IMR-90 (cell line): ENCODE measurements around the gene USP53. TPM values are rescaled to one million over a fixed set of nuclear protein-coding genes. Genes with fewer than 3 reads are reported as not detected.

ENCODE experiments used
- ATAC-seq: fragments of 200-7000 bp; cut with Tn5 transposase; 2 replicates; pipeline ENCODE4 v1.9.1; 2020; ENCODE audit warnings: low read depth, mild to moderate bottlenecking, moderate library complexity
- BruUV-seq: library from RNA; stranded (reverse); fragments of 400-500 nt; replicated peaks from 2 replicates; lab custom pipeline; 2021; lab: Mats Ljungman, UMichigan
- CTCF ChIA-PET: fragments of 300-600 bp; formaldehyde crosslinking; extraction: SDS; loops from one replicate; lab custom pipeline; 2021; ENCODE audit warnings: antibody characterized with exemption; lab: Yijun Ruan, JAX
- POLR2A ChIA-PET: fragments of 300-600 bp; sonication (Branson Sonifier 250); formaldehyde crosslinking; loops from one replicate; lab custom pipeline; 2022; ENCODE audit warnings: antibody characterized with exemption; ENCODE audit not compliant: unreplicated experiment; lab: Charles Lee
- DNase-seq: peaks from one replicate; pipeline ENCODE4 v3.0.0; 2013
- H2AFZ ChIP-seq: replicated peaks from 2 replicates; pipeline ENCODE3; 2013; ENCODE audit warnings: low read length, mild to moderate bottlenecking; ENCODE audit not compliant: poor library complexity
- H2AK5ac ChIP-seq: 2 replicates; pipeline ENCODE4 v1.6.1; 2013; ENCODE audit warnings: low read depth, low read length, inconsistent platforms
- H2AK9ac ChIP-seq: replicated peaks from 2 replicates; pipeline ENCODE3; 2013; ENCODE audit warnings: mild to moderate bottlenecking, low read depth, low read length, moderate library complexity; ENCODE audit not compliant: poor library complexity
- H2BK120ac ChIP-seq: 2 replicates; pipeline ENCODE4 v1.6.1; 2013; ENCODE audit warnings: low read depth, low read length, inconsistent platforms
- H2BK15ac ChIP-seq: 3 replicates; pipeline ENCODE4 v1.6.1; 2013; ENCODE audit warnings: low read depth, low read length, inconsistent platforms
- H2BK20ac ChIP-seq: 2 replicates; pipeline ENCODE4 v1.6.1; 2013; ENCODE audit warnings: low read depth, mild to moderate bottlenecking, inconsistent platforms, low read length, moderate library complexity
- H2BK5ac ChIP-seq: 2 replicates; pipeline ENCODE4 v1.6.1; 2013; ENCODE audit warnings: mild to moderate bottlenecking, low read depth, low read length, inconsistent platforms; ENCODE audit not compliant: poor library complexity, severe bottlenecking
- H3K14ac ChIP-seq: replicated peaks from 2 replicates; pipeline ENCODE4 v1.6.1; 2013; ENCODE audit warnings: low read depth, low read length, inconsistent platforms
- H3K18ac ChIP-seq: 2 replicates; pipeline ENCODE4 v1.6.1; 2013; ENCODE audit warnings: low read depth, low read length, control low read depth
- H3K23ac ChIP-seq: 2 replicates; pipeline ENCODE4 v1.6.1; 2013; ENCODE audit warnings: low read depth, low read length, inconsistent platforms
- H3K27ac ChIP-seq: 2 replicates; pipeline ENCODE4 v1.5.1; 2013; ENCODE audit warnings: mild to moderate bottlenecking, control low read depth, low read length; ENCODE audit not compliant: insufficient read depth
- H3K27me3 ChIP-seq: 2 replicates; pipeline ENCODE4 v1.6.1; 2013; ENCODE audit warnings: low read length; ENCODE audit not compliant: control insufficient read depth, insufficient read depth
- H3K36me3 ChIP-seq: 2 replicates; pipeline ENCODE4 v1.6.1; 2013; ENCODE audit warnings: low read length, mixed read lengths; ENCODE audit not compliant: control insufficient read depth, insufficient read depth
- H3K4ac ChIP-seq: 2 replicates; pipeline ENCODE4 v1.6.1; 2013; ENCODE audit warnings: low read depth, low read length, inconsistent platforms
- H3K4me1 ChIP-seq: 2 replicates; pipeline ENCODE4 v1.6.1; 2013; ENCODE audit warnings: low read length, mixed read lengths; ENCODE audit not compliant: control insufficient read depth, insufficient read depth
- H3K4me2 ChIP-seq: 2 replicates; pipeline ENCODE4 v1.6.1; 2013; ENCODE audit warnings: low read depth, mild to moderate bottlenecking, control low read depth, low read length, moderate library complexity
- H3K4me3 ChIP-seq: 2 replicates; pipeline ENCODE4 v1.5.1; 2013; ENCODE audit warnings: low read depth, mild to moderate bottlenecking, control low read depth, low read length, moderate library complexity; ENCODE audit not compliant: insufficient read depth
- H3K56ac ChIP-seq: 2 replicates; pipeline ENCODE4 v1.6.1; 2013; ENCODE audit warnings: low read length, inconsistent platforms; ENCODE audit not compliant: insufficient read depth; ENCODE audit errors: extremely low read depth
- H3K79me1 ChIP-seq, 2 experiments: 2 replicates each; pipeline ENCODE4 v1.6.1; 2013; ENCODE audit warnings: low read length in 2 of 2, inconsistent platforms in 1 of 2, low read depth in 1 of 2
- H3K9ac ChIP-seq: 2 replicates; pipeline ENCODE4 v1.6.1; 2013; ENCODE audit warnings: low read depth, low read length, control low read depth
- H3K9me1 ChIP-seq: 2 replicates; pipeline ENCODE4 v1.6.1; 2013; ENCODE audit warnings: low read length, inconsistent platforms; ENCODE audit not compliant: insufficient read depth
- H3K9me3 ChIP-seq: 2 replicates; pipeline ENCODE4 v1.6.1; 2013; ENCODE audit warnings: low read length; ENCODE audit not compliant: control insufficient read depth, insufficient read depth
- H4K20me1 ChIP-seq: 2 replicates; pipeline ENCODE4 v1.6.1; 2013; ENCODE audit warnings: low read length, inconsistent platforms; ENCODE audit not compliant: insufficient read depth
- H4K5ac ChIP-seq: 2 replicates; pipeline ENCODE4 v1.6.1; 2013; ENCODE audit warnings: mild to moderate bottlenecking, low read depth, low read length, control low read depth
- H4K8ac ChIP-seq, 2 experiments: 2 replicates each; pipeline ENCODE4 v1.6.1; 2013; ENCODE audit warnings: low read depth in 2 of 2, low read length in 2 of 2, control low read depth in 1 of 2, inconsistent platforms in 1 of 2
- H4K91ac ChIP-seq: 2 replicates; pipeline ENCODE4 v1.6.1; 2013; ENCODE audit warnings: low read depth, low read length, inconsistent platforms; ENCODE audit not compliant: insufficient read depth
- BHLHE40 ChIP-seq: fragments of 150-350 bp; IDR thresholded peaks from 2 replicates; pipeline ENCODE4 v1.6.1; 2016; ENCODE audit warnings: mild to moderate bottlenecking, low read depth, low read length
- CHD1 ChIP-seq: IDR thresholded peaks from 2 replicates; pipeline ENCODE4 v1.6.1; 2012; ENCODE audit warnings: low read depth, low read length, improper control_type of control experiment
- ELK1 ChIP-seq: fragments of 150-350 bp; IDR thresholded peaks from 2 replicates; pipeline ENCODE4 v1.6.1; 2016; ENCODE audit warnings: low read depth, mild to moderate bottlenecking, low read length, moderate library complexity, borderline replicate concordance
- FOS ChIP-seq: fragments of 150-350 bp; IDR thresholded peaks from 2 replicates; pipeline ENCODE4 v1.6.1; 2016; ENCODE audit warnings: low read depth, low read length
- MAFK ChIP-seq: IDR thresholded peaks from 2 replicates; pipeline ENCODE4 v1.6.1; 2012; ENCODE audit warnings: low read depth, low read length, improper control_type of control experiment
- MAZ ChIP-seq: IDR thresholded peaks from 2 replicates; pipeline ENCODE4 v1.6.1; 2012; ENCODE audit warnings: low read depth, mild to moderate bottlenecking, low read length, improper control_type of control experiment, moderate library complexity, borderline replicate concordance
- POLR2A ChIP-seq: IDR thresholded peaks from 2 replicates; pipeline ENCODE4 v1.6.1; 2012; ENCODE audit warnings: mild to moderate bottlenecking, low read depth, low read length
- USF2 ChIP-seq: fragments of 150-350 bp; IDR thresholded peaks from 2 replicates; pipeline ENCODE4 v1.6.1; 2017; ENCODE audit warnings: mild to moderate bottlenecking, antibody characterized with exemption, low read length, low read depth
- WGBS, 2 experiments: methylation state at CpG; one replicate each; pipeline versions ENCODE4 v1.1.5 to v1.1.7; 2013; ENCODE audit warnings: missing lambda C conversion rate in 2 of 2; ENCODE audit not compliant: insufficient read length in 1 of 2; ENCODE audit errors: extremely low coverage in 2 of 2; 5-methylcytosine and 5-hydroxymethylcytosine counted together
- dilution Hi-C: fragments of 300-500 bp; cut with HindIII; formaldehyde crosslinking; loops from one replicate; pipeline ENCODE4 v1.14.3; 2018; ENCODE audit warnings: low sequenced_read_pairs; ENCODE audit not compliant: unreplicated experiment
- in situ Hi-C: fragments of 300-500 bp; cut with MboI; formaldehyde crosslinking; loops from 3 replicates; pipeline ENCODE4 v1.14.3; 2019; ENCODE audit warnings: low sequenced_read_pairs, inconsistent platforms, mixed read lengths
- intact Hi-C: fragments of 100-400 bp; cut with micrococcal nuclease; formaldehyde crosslinking; loops from 2 replicates; pipeline ENCODE4 v1.10.0; 2022
- polyA plus RNA-seq, 3 experiments: library from polyadenylated mRNA; depleted of rRNA; stranded (reverse); fragments of >200 nt; gene quantifications; 2 replicates each; pipeline ENCODE4 v1.2.3, GENCODE V29; 2012; ENCODE audit warnings: low replicate concordance in 1 of 3
- total RNA-seq: library from RNA; depleted of rRNA; stranded (reverse); fragments of >200 nt; gene quantifications from 2 replicates; pipeline ENCODE4 v1.2.3, GENCODE V29; 2012
- TF ChIP-seq, protein P1 (sequence below): conservative IDR thresholded peaks from 2 replicates; pipeline ENCODE4 v1.5.1; 2012; ENCODE audit warnings: mild to moderate bottlenecking, low read depth, low read length, improper control_type of control experiment

The USP53 gene
- total and polyA plus RNA-seq, 2 of the 4 experiments (the other 2 are of a cell fraction): 11.2 to 24.0 TPM

DNA sequence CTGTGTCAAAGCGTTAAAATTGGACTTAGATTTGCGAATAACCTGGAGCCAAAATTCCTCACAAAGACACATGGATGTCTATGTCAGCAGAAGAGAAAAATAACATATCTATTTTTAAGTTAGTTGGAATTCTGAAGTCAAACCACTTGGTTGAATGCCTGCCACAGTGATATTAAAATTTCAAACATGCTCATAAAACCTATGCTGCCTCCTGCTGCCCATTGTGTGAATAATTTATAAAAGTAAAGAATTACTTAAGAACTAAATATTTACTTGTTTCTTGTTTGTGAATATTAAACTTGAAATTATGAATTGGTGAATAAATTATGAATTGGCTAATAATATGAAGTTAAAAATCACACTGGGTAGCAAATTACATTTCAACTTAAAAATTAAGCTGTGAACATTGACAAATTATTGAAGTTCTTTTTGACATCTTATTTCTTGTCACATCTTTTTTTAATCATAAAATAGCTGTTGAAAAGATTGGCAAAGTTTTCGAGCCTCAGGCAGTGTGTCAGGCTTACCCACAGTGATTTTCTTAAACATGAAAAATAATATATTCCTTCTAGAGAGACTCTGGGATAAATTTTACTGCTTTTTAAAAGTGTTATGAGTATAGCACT is 74.0 kb downstream of the USP53 start (continued):
- no peak for TF ChIP-seq USF2

- no peak for ATAC-seq
- in situ Hi-C loops (no loop called here), dilution Hi-C loops (no loop called here), intact Hi-C loops (no loop called here)
- Histone ChIP-seq H2BK120ac (no peak overlapping the region), H4K91ac (no peak overlapping the region), H3K23ac (no peak overlapping the region), H3K9me1 (no peaks in the 10 kb centered on the region; the same call in 1 of the 2 replicates), H2AK9ac (no peak overlapping the region), H3K27ac (no peak overlapping the region), H3K36me3 (peaks cover 9% of the 10 kb centered on the region), H4K5ac (no peak overlapping the region), H2AK5ac (no peak overlapping the region), H2BK5ac (no peak overlapping the region), H3K18ac (no peak overlapping the region), H2AFZ (no peak overlapping the region), H3K4me3 (no peak overlapping the region), H3K56ac (no peak overlapping the region), H3K4ac (no peak overlapping the region), H2BK15ac (no peak overlapping the region), H3K9me3 (no peaks in the 10 kb centered on the region), H3K27me3 (no peaks in the 10 kb centered on the region), H3K9ac (no peak overlapping the region), H3K4me1 (no peaks in the 10 kb centered on the region), H4K20me1 (no peaks in the 10 kb centered on the region), H3K79me1 (peaks cover 3 to 8% of the 10 kb centered on the region in 2 experiments; a peak in 3 of 4 replicates), H3K4me2 (no peak overlapping the region), H4K8ac (no peak overlapping the region), H2BK20ac (no peak overlapping the region), H3K14ac (no peak overlapping the region)
- WGBS, 2 experiments: no CpG with 5 or more reads among the region's 5 CpGs
- ChIA-PET POLR2A (no interaction called here), CTCF (no interaction called here)
- BruUV-seq: no TSS peak
- DNase-seq: no peak
- TF ChIP-seq ELK1 (no peak), CHD1 (no peak), MAFK (peak; percentile 94), FOS (no peak), MAZ (no peak), BHLHE40 (no peak), POLR2A (no peak)
- TF ChIP-seq, protein P1, sequence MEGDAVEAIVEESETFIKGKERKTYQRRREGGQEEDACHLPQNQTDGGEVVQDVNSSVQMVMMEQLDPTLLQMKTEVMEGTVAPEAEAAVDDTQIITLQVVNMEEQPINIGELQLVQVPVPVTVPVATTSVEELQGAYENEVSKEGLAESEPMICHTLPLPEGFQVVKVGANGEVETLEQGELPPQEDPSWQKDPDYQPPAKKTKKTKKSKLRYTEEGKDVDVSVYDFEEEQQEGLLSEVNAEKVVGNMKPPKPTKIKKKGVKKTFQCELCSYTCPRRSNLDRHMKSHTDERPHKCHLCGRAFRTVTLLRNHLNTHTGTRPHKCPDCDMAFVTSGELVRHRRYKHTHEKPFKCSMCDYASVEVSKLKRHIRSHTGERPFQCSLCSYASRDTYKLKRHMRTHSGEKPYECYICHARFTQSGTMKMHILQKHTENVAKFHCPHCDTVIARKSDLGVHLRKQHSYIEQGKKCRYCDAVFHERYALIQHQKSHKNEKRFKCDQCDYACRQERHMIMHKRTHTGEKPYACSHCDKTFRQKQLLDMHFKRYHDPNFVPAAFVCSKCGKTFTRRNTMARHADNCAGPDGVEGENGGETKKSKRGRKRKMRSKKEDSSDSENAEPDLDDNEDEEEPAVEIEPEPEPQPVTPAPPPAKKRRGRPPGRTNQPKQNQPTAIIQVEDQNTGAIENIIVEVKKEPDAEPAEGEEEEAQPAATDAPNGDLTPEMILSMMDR: no peak
These were observed 76.8 kb downstream of the USP53 start for GRCh38 chr4:119289313-119289712.
